Esophagus muscularis mucosa (tissue), 3 donors: ENCODE data around the gene KIRREL2.

ENCODE experiments used
- POLR2A ChIP-seq: fragments of 450-650 bp; IDR thresholded peaks from one replicate; pipeline ENCODE4 v1.6.1; 2017; ENCODE audit warnings: antibody characterized with exemption, moderate library complexity, mild to moderate bottlenecking, low read depth
- POLR2AphosphoS5 ChIP-seq, 2 donors: sonication (generic); formaldehyde crosslinking; IDR thresholded peaks; one replicate each; pipeline ENCODE4 v1.6.1; 2017; ENCODE audit warnings: antibody characterized with exemption in 2 of 2
- TF ChIP-seq, protein P1 (sequence below), 3 experiments: fragments of 200-600 bp in 2 of 3; fragments of 450-650 bp in 1 of 3; sonication (generic) in 2 of 3; IDR thresholded peaks; one replicate each; pipeline ENCODE4 v1.5.1; 2017 to 2019; ENCODE audit warnings: antibody characterized with exemption in 3 of 3, mild to moderate bottlenecking in 2 of 3, moderate library complexity in 1 of 3

- TF ChIP-seq, protein P1, sequence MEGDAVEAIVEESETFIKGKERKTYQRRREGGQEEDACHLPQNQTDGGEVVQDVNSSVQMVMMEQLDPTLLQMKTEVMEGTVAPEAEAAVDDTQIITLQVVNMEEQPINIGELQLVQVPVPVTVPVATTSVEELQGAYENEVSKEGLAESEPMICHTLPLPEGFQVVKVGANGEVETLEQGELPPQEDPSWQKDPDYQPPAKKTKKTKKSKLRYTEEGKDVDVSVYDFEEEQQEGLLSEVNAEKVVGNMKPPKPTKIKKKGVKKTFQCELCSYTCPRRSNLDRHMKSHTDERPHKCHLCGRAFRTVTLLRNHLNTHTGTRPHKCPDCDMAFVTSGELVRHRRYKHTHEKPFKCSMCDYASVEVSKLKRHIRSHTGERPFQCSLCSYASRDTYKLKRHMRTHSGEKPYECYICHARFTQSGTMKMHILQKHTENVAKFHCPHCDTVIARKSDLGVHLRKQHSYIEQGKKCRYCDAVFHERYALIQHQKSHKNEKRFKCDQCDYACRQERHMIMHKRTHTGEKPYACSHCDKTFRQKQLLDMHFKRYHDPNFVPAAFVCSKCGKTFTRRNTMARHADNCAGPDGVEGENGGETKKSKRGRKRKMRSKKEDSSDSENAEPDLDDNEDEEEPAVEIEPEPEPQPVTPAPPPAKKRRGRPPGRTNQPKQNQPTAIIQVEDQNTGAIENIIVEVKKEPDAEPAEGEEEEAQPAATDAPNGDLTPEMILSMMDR (IDR thresholded peaks at IDR 0.05): no peak
- TF ChIP-seq POLR2A: no peak
- TF ChIP-seq POLR2AphosphoS5 (IDR thresholded peaks at IDR 0.05): no peak
Observed at GRCh38 chr19:35901854-35902661, 45.3 kb downstream of the KIRREL2 start, which contains the start of gene HCST.
